GM18498 (cell line): ENCODE data around the gene DPH5.
"Not testable (repeated sequence)": the region's sequence is repeated elsewhere in the genome, so short reads cannot be mapped to it uniquely, and the experiment has no call there.

Experiments
- ATAC-seq: cut with Tn5 transposase; IDR thresholded peaks from one replicate; pipeline ENCODE4 v1.9.1; 2021; ENCODE audit warnings: mild to moderate bottlenecking, moderate library complexity; ENCODE audit not compliant: unreplicated experiment

DPH5 gene

GRCh38 chr1:100989306-100990077 lies 36.1 kb downstream of the DPH5 start:
- ATAC-seq = no peak

GRCh38 chr1:100988121-100988520 lies 37.5 kb downstream of the DPH5 start:
- no peak for ATAC-seq

DNA sequence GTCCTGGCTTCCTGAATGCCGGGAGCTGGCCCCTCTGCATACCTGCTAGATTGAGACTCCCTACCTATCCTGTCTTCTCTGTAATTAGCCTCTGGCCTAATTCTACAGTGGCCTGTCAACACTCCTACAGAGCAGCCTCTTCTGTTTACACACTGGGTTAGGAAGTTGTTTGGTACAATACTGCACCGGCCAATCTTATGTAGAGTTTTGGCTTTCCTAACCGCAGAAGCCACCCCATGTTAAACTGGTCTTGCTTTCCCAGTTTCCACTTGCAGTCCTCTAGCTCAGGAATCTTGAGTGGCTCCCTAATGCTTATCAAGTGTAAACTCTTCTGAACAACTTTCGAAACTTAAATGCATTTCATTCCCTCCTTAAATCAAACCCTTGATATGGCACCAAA lies 42.8 kb downstream of the DPH5 start:
- ATAC-seq = no peak

GRCh38 chr1:100979631-100980030 lies 46.0 kb downstream of the DPH5 start:
- no peak for ATAC-seq

- ATAC-seq = no peak
Observed at GRCh38 chr1:100976936-100977335, 48.6 kb downstream of the DPH5 start.

GRCh38 chr1:100972185-100972584 lies 53.4 kb downstream of the DPH5 start:
- ATAC-seq = no peak

DNA sequence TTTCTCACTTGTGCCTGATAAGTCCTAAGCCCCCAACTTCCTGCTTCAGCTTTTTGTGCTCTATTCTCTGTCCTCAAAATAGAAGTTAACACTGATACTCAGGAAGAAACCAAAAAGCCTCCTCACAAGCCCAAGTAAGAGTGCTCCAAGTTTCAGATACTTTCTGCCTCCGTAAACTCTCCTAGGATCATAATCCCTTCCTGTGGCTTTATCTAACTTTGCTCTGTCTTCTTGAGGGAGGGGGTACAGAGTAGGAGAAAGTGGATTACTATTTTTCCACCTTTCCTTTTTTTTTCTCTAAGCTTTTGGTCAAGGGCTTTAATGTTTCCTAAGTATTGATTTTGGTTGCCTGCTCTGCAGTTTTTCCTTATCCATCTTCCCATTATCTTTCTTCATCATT lies 54.6 kb downstream of the DPH5 start:
- no peak for ATAC-seq

- no peak for ATAC-seq
Observed at GRCh38 chr1:100969327-100969726, 56.3 kb downstream of the DPH5 start.

- ATAC-seq = no peak
Observed at GRCh38 chr1:100968621-100969020, 57.0 kb downstream of the DPH5 start.

GRCh38 chr1:100960098-100960497 lies 65.5 kb downstream of the DPH5 start:
- no peak for ATAC-seq

- ATAC-seq = no peak
Observed at GRCh38 chr1:100959502-100960060, 66.0 kb downstream of the DPH5 start.

DNA sequence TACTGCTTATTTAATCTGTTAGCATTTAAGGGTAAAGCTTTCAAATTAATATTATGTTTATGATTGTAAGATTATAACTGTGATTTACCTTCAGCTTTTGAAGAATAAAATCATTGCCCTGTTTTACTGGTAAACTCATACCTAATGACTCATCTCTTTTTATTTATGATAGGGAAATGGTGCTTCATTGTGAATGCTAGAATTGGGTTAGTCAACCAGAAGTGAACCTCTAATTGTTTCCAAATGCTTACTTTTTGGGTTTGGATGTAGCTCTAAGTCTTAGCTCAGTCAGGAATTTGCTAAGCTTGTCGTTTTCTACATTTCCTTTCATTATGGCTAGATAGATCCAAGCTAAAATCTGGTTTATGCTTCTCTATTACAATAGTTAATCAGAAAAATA lies 70.3 kb downstream of the DPH5 start:
- no peak for ATAC-seq

- ATAC-seq = no peak
Observed at GRCh38 chr1:100953960-100954730, 71.4 kb downstream of the DPH5 start.

GRCh38 chr1:100952970-100953369 lies 72.6 kb downstream of the DPH5 start:
- not testable (repeated sequence) for ATAC-seq

- ATAC-seq = no peak
Observed at GRCh38 chr1:100952104-100952745, 73.4 kb downstream of the DPH5 start.

- no peak for ATAC-seq
Observed at GRCh38 chr1:100950781-100951180, 74.8 kb downstream of the DPH5 start.

GRCh38 chr1:100950337-100950736 lies 75.2 kb downstream of the DPH5 start:
- no peak for ATAC-seq

- peak; percentile 89 for ATAC-seq
Observed at GRCh38 chr1:100949515-100950158, 75.9 kb downstream of the DPH5 start.

DNA sequence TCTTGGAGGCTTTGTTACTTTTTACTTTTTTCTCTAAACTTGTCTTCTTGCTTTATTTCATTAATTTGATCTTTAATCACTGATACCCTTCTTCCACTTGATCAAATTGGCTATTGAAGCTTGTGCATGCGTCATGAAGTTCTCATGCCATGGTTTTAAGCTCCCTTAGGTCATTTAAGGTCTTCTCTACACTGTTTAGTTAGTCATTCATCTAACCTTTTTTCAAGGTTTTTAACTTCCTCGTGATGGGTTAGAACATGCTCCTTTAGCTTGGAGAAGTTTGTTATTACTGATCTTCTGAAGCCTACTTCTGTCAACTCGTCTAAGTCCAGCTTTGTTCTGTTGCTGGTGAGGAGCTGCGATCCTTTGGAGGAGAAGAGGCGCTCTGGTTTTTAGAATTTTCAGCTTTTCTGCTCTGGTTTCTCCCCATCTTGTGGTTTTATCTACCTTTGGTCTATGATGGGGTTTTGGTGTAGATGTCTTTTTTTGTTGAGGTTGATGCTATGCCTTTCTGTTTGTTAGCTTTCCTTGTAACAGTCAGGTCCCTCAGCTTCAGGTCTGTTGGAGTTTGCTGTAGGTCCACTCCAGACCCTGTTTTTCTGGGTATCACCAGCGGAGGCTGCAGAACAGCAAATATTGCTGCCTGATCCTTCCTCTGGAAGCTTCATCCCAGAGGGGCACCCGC lies 76.7 kb downstream of the DPH5 start:
- not testable (repeated sequence) for ATAC-seq

DNA sequence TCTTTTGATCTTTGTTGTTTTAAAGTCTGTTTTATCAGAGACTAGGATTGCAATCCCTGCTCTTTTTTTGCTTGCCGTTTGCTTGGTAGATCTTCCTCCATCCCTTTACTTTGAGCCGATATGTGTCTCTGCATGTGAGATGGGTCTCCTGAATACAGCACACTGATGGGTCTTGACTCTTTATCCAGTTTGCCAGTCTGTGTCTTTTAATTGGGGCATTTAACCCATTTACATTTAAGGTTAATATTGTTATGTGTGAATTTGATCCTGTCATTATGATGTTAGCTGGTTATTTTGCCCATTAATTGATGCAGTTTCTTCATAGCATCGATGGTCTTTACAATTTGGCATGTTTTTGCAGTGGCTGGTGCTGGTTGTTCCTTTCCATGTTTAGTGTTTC lies 77.8 kb downstream of the DPH5 start:
- ATAC-seq = not testable (repeated sequence)
